HepG2 (cell line): ENCODE measurements around the gene MCEE. TPM values are rescaled to one million over a fixed set of nuclear protein-coding genes. Genes with fewer than 3 reads are reported as not detected.

Source experiments
- AGO1 ChIP-seq: fragments of 200-400 bp; formaldehyde crosslinking; IDR thresholded peaks from 2 replicates; pipeline ENCODE4 v1.6.1; 2017; ENCODE audit warnings: mild to moderate bottlenecking, low read depth, low read length, moderate library complexity; ENCODE audit not compliant: poor library complexity, severe bottlenecking
- FOSL1 ChIP-seq: sonication (generic); formaldehyde crosslinking; IDR thresholded peaks from 2 replicates; pipeline ENCODE4 v1.9.0; 2021; ENCODE audit warnings: missing genetic modification reagents, borderline replicate concordance
- KAT7 ChIP-seq: IDR thresholded peaks from 2 replicates; pipeline ENCODE4 v1.6.1; 2018; ENCODE audit warnings: borderline replicate concordance, missing compliant biosample characterization
- NR2C2 ChIP-seq: sonication (generic); formaldehyde crosslinking; IDR thresholded peaks from 2 replicates; pipeline ENCODE4 v1.4.0; 2020; ENCODE audit warnings: missing genetic modification reagents, mild to moderate bottlenecking, moderate library complexity, borderline replicate concordance
- POLR2A ChIP-seq, 2 experiments: IDR thresholded peaks; 2 replicates each; pipeline ENCODE4 v1.6.1; 2011; ENCODE audit warnings: low read depth in 2 of 2, low read length in 2 of 2, mild to moderate bottlenecking in 1 of 2, moderate library complexity in 1 of 2; ENCODE audit not compliant: insufficient read depth in 1 of 2
- SIX1 ChIP-seq: sonication (generic); formaldehyde crosslinking; IDR thresholded peaks from 2 replicates; pipeline ENCODE4 v1.4.0; 2020; ENCODE audit warnings: missing genetic modification reagents, borderline replicate concordance
- TBX2 ChIP-seq: sonication (generic); formaldehyde crosslinking; IDR thresholded peaks from 2 replicates; pipeline ENCODE4 v1.5.0; 2020; ENCODE audit warnings: missing genetic modification reagents, mild to moderate bottlenecking, borderline replicate concordance
- XRCC5 ChIP-seq: fragments of 200-400 bp; formaldehyde crosslinking; optimal IDR thresholded peaks from 2 replicates; pipeline ENCODE3; 2017; ENCODE audit warnings: mild to moderate bottlenecking, low read length
- ZNF230 ChIP-seq: sonication (generic); formaldehyde crosslinking; IDR thresholded peaks from 2 replicates; pipeline ENCODE4 v1.4.0; 2020; ENCODE audit warnings: mild to moderate bottlenecking, missing genetic modification reagents
- ZNF282 ChIP-seq: fragments of 450-650 bp; IDR thresholded peaks from 2 replicates; pipeline ENCODE4 v1.6.1; 2018; ENCODE audit not compliant: partially characterized antibody
- ZNF460 ChIP-seq: sonication (generic); formaldehyde crosslinking; IDR thresholded peaks from 2 replicates; pipeline ENCODE4 v1.5.1; 2020; ENCODE audit warnings: missing genetic modification reagents, mild to moderate bottlenecking, borderline replicate concordance
- ZNF556 ChIP-seq: sonication (generic); formaldehyde crosslinking; IDR thresholded peaks from 2 replicates; pipeline ENCODE4 v1.4.0; 2020; ENCODE audit warnings: mild to moderate bottlenecking, missing genetic modification reagents, borderline replicate concordance
- ZNF598 ChIP-seq: sonication (generic); formaldehyde crosslinking; IDR thresholded peaks from 2 replicates; pipeline ENCODE4 v1.5.1; 2020; ENCODE audit warnings: mild to moderate bottlenecking, missing genetic modification reagents, borderline replicate concordance
- ZNF703 ChIP-seq: sonication (generic); formaldehyde crosslinking; IDR thresholded peaks from 2 replicates; pipeline ENCODE4 v1.5.1; 2020; ENCODE audit warnings: missing genetic modification reagents, mild to moderate bottlenecking, moderate library complexity, borderline replicate concordance
- ZNF761 ChIP-seq: sonication (generic); formaldehyde crosslinking; conservative IDR thresholded peaks from 2 replicates; pipeline ENCODE4 v1.4.0; 2020; ENCODE audit warnings: mild to moderate bottlenecking, missing genetic modification reagents
- ZNF777 ChIP-seq: sonication (generic); formaldehyde crosslinking; IDR thresholded peaks from 2 replicates; pipeline ENCODE4 v1.4.0; 2020; ENCODE audit warnings: missing genetic modification reagents
- ZSCAN12 ChIP-seq: sonication (generic); formaldehyde crosslinking; IDR thresholded peaks from 2 replicates; pipeline ENCODE4 v1.9.0; 2021; ENCODE audit warnings: mild to moderate bottlenecking, missing genetic modification reagents
- polyA plus RNA-seq, 8 experiments: library from polyadenylated mRNA; depleted of rRNA in 3 of 8; stranded (reverse) in 7 of 8; unstranded in 1 of 8; fragments of >200 nt; fragmentation: Illumina TruSeq in 4 of 8; extraction: Trizol in 4 of 8; gene quantifications; 2 replicates each; pipeline versions ENCODE4 v1.2.1 to v1.2.3, GENCODE V29; 2011 to 2016; ENCODE audit warnings: low read depth in 4 of 8, missing spikeins in 1 of 8, mixed read lengths in 1 of 8; ENCODE audit not compliant: insufficient read depth in 1 of 8
- total RNA-seq, 5 experiments: library from RNA; depleted of rRNA; stranded (reverse); fragments of >200 nt; fragmentation: Illumina TruSeq; extraction: Trizol; gene quantifications; 2 replicates each; pipeline ENCODE4 v1.2.3, GENCODE V29; 2016; ENCODE audit warnings: low read depth in 1 of 5
- TF ChIP-seq, protein P1 (sequence below), 2 experiments: fragments of 450-650 bp in 1 of 2; sonication (generic) in 1 of 2; formaldehyde crosslinking in 1 of 2; IDR thresholded peaks; 2 replicates each; pipeline versions ENCODE4 v1.6.1 to v1.8.0; 2016 to 2022; ENCODE audit warnings: antibody characterized with exemption in 1 of 2, mild to moderate bottlenecking in 1 of 2, missing genetic modification reagents in 1 of 2
- TF ChIP-seq, protein P2 (sequence below): sonication (generic); formaldehyde crosslinking; IDR thresholded peaks from 2 replicates; pipeline ENCODE4 v1.4.0; 2020; ENCODE audit warnings: missing genetic modification reagents

Gene MCEE
- total and polyA plus RNA-seq, 2 of the 13 experiments (the other 11 are each of a cell fraction or from before 2014, with no cell fraction given): 32.0 to 66.9 TPM

DNA sequence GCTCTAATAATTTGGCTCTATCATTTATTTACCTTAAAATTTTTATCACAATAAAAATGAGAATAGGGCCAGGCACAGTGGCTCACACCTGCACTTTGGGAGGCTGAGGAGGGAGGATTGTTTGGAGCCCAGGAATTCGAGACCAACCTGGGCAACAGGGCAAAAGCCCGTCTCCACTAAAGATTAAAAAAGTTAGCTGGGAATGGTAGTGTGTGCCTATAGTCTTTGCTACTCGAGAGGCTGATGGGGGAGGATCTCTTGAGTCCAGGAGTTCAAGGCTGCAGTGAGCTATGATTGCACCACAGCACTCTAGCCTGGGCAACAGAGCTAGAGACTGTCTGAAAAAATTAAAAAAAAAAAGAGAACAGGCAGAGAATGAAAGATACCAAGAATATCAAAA, 6.1 kb upstream of the MCEE start (continued):
- TF ChIP-seq, protein P1, sequence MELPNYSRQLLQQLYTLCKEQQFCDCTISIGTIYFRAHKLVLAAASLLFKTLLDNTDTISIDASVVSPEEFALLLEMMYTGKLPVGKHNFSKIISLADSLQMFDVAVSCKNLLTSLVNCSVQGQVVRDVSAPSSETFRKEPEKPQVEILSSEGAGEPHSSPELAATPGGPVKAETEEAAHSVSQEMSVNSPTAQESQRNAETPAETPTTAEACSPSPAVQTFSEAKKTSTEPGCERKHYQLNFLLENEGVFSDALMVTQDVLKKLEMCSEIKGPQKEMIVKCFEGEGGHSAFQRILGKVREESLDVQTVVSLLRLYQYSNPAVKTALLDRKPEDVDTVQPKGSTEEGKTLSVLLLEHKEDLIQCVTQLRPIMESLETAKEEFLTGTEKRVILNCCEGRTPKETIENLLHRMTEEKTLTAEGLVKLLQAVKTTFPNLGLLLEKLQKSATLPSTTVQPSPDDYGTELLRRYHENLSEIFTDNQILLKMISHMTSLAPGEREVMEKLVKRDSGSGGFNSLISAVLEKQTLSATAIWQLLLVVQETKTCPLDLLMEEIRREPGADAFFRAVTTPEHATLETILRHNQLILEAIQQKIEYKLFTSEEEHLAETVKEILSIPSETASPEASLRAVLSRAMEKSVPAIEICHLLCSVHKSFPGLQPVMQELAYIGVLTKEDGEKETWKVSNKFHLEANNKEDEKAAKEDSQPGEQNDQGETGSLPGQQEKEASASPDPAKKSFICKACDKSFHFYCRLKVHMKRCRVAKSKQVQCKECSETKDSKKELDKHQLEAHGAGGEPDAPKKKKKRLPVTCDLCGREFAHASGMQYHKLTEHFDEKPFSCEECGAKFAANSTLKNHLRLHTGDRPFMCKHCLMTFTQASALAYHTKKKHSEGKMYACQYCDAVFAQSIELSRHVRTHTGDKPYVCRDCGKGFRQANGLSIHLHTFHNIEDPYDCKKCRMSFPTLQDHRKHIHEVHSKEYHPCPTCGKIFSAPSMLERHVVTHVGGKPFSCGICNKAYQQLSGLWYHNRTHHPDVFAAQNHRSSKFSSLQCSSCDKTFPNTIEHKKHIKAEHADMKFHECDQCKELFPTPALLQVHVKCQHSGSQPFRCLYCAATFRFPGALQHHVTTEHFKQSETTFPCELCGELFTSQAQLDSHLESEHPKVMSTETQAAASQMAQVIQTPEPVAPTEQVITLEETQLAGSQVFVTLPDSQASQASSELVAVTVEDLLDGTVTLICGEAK (IDR thresholded peaks at IDR 0.05): no peak
- TF ChIP-seq, protein P1 (CRISPR knock-in tag; IDR thresholded peaks at IDR 0.05): no peak
- TF ChIP-seq ZNF282 (no peak), POLR2A (IDR thresholded peaks at IDR 0.05; ENCODE audit: insufficient read depth in 1 of 2, low read depth in 2 of 2, low read length in 2 of 2) (no peak), ZNF761 (no peak), KAT7 (CRISPR knock-in tag) (no peak), NR2C2 (CRISPR knock-in tag) (no peak), ZNF556 (CRISPR knock-in tag) (no peak), ZSCAN12 (CRISPR knock-in tag) (no peak), ZNF703 (CRISPR knock-in tag) (no peak), ZNF230 (no peak), XRCC5 (no peak), ZNF460 (CRISPR knock-in tag) (no peak), ZNF777 (CRISPR knock-in tag) (no peak), AGO1 (no peak), TBX2 (CRISPR knock-in tag) (no peak), FOSL1 (CRISPR knock-in tag) (no peak), ZNF598 (no peak), SIX1 (CRISPR knock-in tag) (no peak)
- TF ChIP-seq, protein P2, sequence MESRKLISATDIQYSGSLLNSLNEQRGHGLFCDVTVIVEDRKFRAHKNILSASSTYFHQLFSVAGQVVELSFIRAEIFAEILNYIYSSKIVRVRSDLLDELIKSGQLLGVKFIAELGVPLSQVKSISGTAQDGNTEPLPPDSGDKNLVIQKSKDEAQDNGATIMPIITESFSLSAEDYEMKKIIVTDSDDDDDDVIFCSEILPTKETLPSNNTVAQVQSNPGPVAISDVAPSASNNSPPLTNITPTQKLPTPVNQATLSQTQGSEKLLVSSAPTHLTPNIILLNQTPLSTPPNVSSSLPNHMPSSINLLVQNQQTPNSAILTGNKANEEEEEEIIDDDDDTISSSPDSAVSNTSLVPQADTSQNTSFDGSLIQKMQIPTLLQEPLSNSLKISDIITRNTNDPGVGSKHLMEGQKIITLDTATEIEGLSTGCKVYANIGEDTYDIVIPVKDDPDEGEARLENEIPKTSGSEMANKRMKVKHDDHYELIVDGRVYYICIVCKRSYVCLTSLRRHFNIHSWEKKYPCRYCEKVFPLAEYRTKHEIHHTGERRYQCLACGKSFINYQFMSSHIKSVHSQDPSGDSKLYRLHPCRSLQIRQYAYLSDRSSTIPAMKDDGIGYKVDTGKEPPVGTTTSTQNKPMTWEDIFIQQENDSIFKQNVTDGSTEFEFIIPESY (CRISPR knock-in tag): no peak
